H9 (cell line): ENCODE data around the gene PAOX. TPM values are rescaled to one million over a fixed set of nuclear protein-coding genes. Genes with fewer than 3 reads are reported as not detected.

ENCODE experiments used
- DNase-seq: peaks from one replicate; pipeline ENCODE4 v3.0.0-alpha.2; 2017
- H2AFZ ChIP-seq: one replicate; pipeline ENCODE4 v1.6.1; 2013; ENCODE audit warnings: mild to moderate bottlenecking, low read length, control low read depth, moderate library complexity
- H2AK5ac ChIP-seq: 2 replicates; pipeline ENCODE4 v1.6.1; 2013; ENCODE audit warnings: low read length, control low read depth, mixed read lengths; ENCODE audit not compliant: insufficient read length
- H2BK120ac ChIP-seq: one replicate; pipeline ENCODE4 v1.6.1; 2013; ENCODE audit warnings: low read depth, mild to moderate bottlenecking, low read length, control low read depth, inconsistent platforms; ENCODE audit not compliant: poor library complexity, severe bottlenecking
- H2BK12ac ChIP-seq: 2 replicates; pipeline ENCODE4 v1.6.1; 2013; ENCODE audit warnings: low read length, control low read depth, mixed read lengths, low read depth; ENCODE audit not compliant: insufficient read length
- H2BK15ac ChIP-seq: 2 replicates; pipeline ENCODE4 v1.6.1; 2013; ENCODE audit warnings: low read depth, low read length, control low read depth
- H2BK20ac ChIP-seq: one replicate; pipeline ENCODE4 v1.6.1; 2013; ENCODE audit warnings: low read depth, mild to moderate bottlenecking, low read length, control low read depth, inconsistent platforms; ENCODE audit not compliant: poor library complexity, severe bottlenecking
- H2BK5ac ChIP-seq: 2 replicates; pipeline ENCODE4 v1.6.1; 2013; ENCODE audit warnings: low read length, control low read depth, mixed read lengths; ENCODE audit not compliant: insufficient read length
- H3K14ac ChIP-seq: 2 replicates; pipeline ENCODE4 v1.6.1; 2013; ENCODE audit warnings: low read length, control low read depth; ENCODE audit not compliant: insufficient read depth
- H3K18ac ChIP-seq: 2 replicates; pipeline ENCODE4 v1.6.1; 2013; ENCODE audit warnings: low read depth, mild to moderate bottlenecking, mixed read lengths, low read length, control low read depth; ENCODE audit not compliant: insufficient read length
- H3K23ac ChIP-seq: 2 replicates; pipeline ENCODE4 v1.6.1; 2013; ENCODE audit warnings: low read length, control low read depth, mixed read lengths, low read depth; ENCODE audit not compliant: insufficient read length
- H3K23me2 ChIP-seq: 2 replicates; pipeline ENCODE4 v1.6.1; 2013; ENCODE audit warnings: low read depth, mild to moderate bottlenecking, mixed read lengths, low read length, control low read depth; ENCODE audit not compliant: insufficient read length, poor library complexity, severe bottlenecking
- H3K27ac ChIP-seq: 2 replicates; pipeline ENCODE4 v1.5.1; 2013; ENCODE audit warnings: low read length, control low read depth, mixed read lengths, low read depth; ENCODE audit not compliant: insufficient read length
- H3K27me3 ChIP-seq: 2 replicates; pipeline ENCODE4 v1.6.1; 2013; ENCODE audit warnings: low read length, control low read depth, inconsistent platforms; ENCODE audit not compliant: insufficient read depth
- H3K4ac ChIP-seq: 2 replicates; pipeline ENCODE4 v1.6.1; 2013; ENCODE audit warnings: low read depth, mild to moderate bottlenecking, control low read depth, inconsistent platforms, low read length, moderate library complexity
- H3K4me1 ChIP-seq: 2 replicates; pipeline ENCODE4 v1.6.1; 2013; ENCODE audit warnings: low read length, control low read depth, inconsistent platforms; ENCODE audit not compliant: insufficient read depth
- H3K4me2 ChIP-seq: 2 replicates; pipeline ENCODE4 v1.6.1; 2013; ENCODE audit warnings: low read length, control low read depth, mixed read lengths; ENCODE audit not compliant: insufficient read length, insufficient read depth
- H3K56ac ChIP-seq: 2 replicates; pipeline ENCODE4 v1.6.1; 2013; ENCODE audit warnings: low read depth, mild to moderate bottlenecking, mixed read lengths, low read length, control low read depth; ENCODE audit not compliant: insufficient read length
- H3K79me1 ChIP-seq: 2 replicates; pipeline ENCODE4 v1.6.1; 2013; ENCODE audit warnings: low read depth, mild to moderate bottlenecking, moderate library complexity, low read length, control low read depth, inconsistent platforms; ENCODE audit not compliant: insufficient read depth, poor library complexity, severe bottlenecking
- H3K79me2 ChIP-seq: 2 replicates; pipeline ENCODE4 v1.6.1; 2013; ENCODE audit warnings: low read length, control low read depth, inconsistent platforms; ENCODE audit not compliant: insufficient read depth
- H3K9ac ChIP-seq: 2 replicates; pipeline ENCODE4 v1.6.1; 2013; ENCODE audit warnings: low read length, control low read depth, mixed read lengths; ENCODE audit not compliant: insufficient read length; ENCODE audit errors: extremely low read depth
- H3K9me3 ChIP-seq: one replicate; pipeline ENCODE4 v1.6.1; 2013; ENCODE audit warnings: low read depth, low read length, inconsistent platforms; ENCODE audit not compliant: control insufficient read depth
- H3T11ph ChIP-seq: one replicate; pipeline ENCODE4 v1.6.1; 2013; ENCODE audit warnings: mild to moderate bottlenecking, low read length, control low read depth, inconsistent platforms
- H4K20me1 ChIP-seq: one replicate; pipeline ENCODE4 v1.6.1; 2013; ENCODE audit not compliant: control insufficient read depth, insufficient read length, insufficient read depth
- H4K5ac ChIP-seq: 2 replicates; pipeline ENCODE4 v1.6.1; 2013; ENCODE audit warnings: low read depth, mild to moderate bottlenecking, mixed read lengths, low read length, control low read depth; ENCODE audit not compliant: insufficient read length
- H4K8ac ChIP-seq: replicated peaks from 2 replicates; pipeline ENCODE4 v1.6.1; 2013; ENCODE audit warnings: low read length, control low read depth, mixed read lengths, low read depth; ENCODE audit not compliant: insufficient read length
- H4K91ac ChIP-seq: 2 replicates; pipeline ENCODE4 v1.6.1; 2013; ENCODE audit warnings: low read depth, mild to moderate bottlenecking, moderate library complexity, mixed read lengths, low read length, control low read depth; ENCODE audit not compliant: insufficient read length
- H3K27ac Mint-ChIP-seq, 3 experiments: 2 replicates in 2 of 3; 3 replicates in 1 of 3; pipeline ENCODE4 v1.8.0; 2020 to 2021; ENCODE audit warnings: mixed read lengths in 3 of 3, mild to moderate bottlenecking in 1 of 3, moderate library complexity in 1 of 3
- H3K27me3 Mint-ChIP-seq: 2 replicates; pipeline ENCODE4 v1.8.0; 2021; ENCODE audit warnings: low read depth, mild to moderate bottlenecking, moderate library complexity, mixed read lengths
- H3K36me3 Mint-ChIP-seq, 3 experiments: 2 replicates in 2 of 3; 3 replicates in 1 of 3; pipeline ENCODE4 v1.8.0; 2020 to 2021; ENCODE audit warnings: low read depth in 3 of 3, mixed read lengths in 3 of 3; ENCODE audit not compliant: insufficient read depth in 1 of 3
- H3K4me1 Mint-ChIP-seq, 2 experiments: 2 replicates each; pipeline ENCODE4 v1.8.0; 2020; ENCODE audit warnings: mixed read lengths in 2 of 2
- H3K4me3 Mint-ChIP-seq, 2 experiments: 2 replicates in 1 of 2; 3 replicates in 1 of 2; pipeline ENCODE4 v1.8.0; 2020 to 2021; ENCODE audit warnings: mild to moderate bottlenecking in 2 of 2, mixed read lengths in 2 of 2, moderate library complexity in 1 of 2
- H3K9me3 Mint-ChIP-seq, 2 experiments: 2 replicates in 1 of 2; 3 replicates in 1 of 2; pipeline ENCODE4 v1.8.0; 2020; ENCODE audit warnings: mild to moderate bottlenecking in 2 of 2, mixed read lengths in 2 of 2, moderate library complexity in 1 of 2
- WGBS: extraction: QIAGEN DNeasy Blood & Tissue Kit; methylation state at CpG from one replicate; pipeline ENCODE4 v1.1.7; 2013; ENCODE audit warnings: missing lambda C conversion rate, low lambda C conversion rate, mixed read lengths; ENCODE audit not compliant: insufficient read length; ENCODE audit errors: extremely low coverage; 5-methylcytosine and 5-hydroxymethylcytosine counted together
- total RNA-seq: library from RNA; stranded (reverse); gene quantifications from 2 replicates; pipeline ENCODE4 v1.2.1, GENCODE V29; 2021
- TF ChIP-seq, protein P1 (sequence below): fragments of 200-600 bp; sonication (generic); conservative IDR thresholded peaks from 3 replicates; pipeline ENCODE4 v1.8.0; 2021; ENCODE audit warnings: antibody characterized with exemption, mild to moderate bottlenecking

PAOX gene
- total RNA-seq, 1 experiment from 2014 or later = 5.6 TPM

DNA sequence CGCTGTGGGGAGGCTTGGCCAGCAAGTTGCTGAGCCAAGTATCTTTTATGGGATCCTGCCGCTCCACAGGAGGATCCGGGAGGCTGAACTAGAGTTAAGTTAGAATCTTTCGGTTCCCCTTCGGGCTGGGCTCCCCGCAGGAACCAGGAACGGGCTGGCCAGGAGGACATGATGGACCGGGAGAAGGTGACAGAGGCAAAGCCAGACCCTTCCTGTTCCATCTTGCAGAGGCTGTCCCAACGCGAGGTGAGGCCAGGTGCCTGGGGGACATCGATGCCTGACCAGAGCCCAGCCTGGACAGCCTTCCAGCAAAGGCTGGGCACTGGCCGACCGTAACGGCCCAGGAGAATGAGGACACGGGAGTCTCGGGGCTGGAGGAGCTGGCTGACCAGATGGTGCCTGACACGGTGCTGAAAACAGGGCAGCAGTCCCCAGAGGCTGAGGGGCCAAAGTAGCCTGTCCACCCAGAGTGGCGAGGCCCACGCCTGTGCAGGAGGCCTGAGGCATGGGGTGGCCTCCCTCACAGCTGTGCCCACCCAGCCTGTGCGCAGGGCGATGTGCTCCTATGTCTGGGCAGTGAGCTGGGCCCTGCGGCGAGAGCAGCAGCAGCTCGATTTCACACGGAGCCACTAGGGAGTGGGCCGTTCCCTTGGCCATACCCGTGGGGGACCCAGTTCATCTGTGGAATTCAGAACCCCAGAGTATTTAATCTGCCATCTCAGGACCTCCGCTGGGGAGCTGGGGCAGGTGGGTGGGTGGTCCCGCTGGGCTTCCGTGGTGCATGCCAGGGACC lies 1.8 kb upstream of the PAOX start:
- no peak overlapping the region for H3T11ph ChIP-seq
- H4K20me1 ChIP-seq = no peaks in the 10 kb centered on the region
- H3K4me1 Mint-ChIP-seq = peaks cover 0 to 5% of the 10 kb centered on the region in 2 experiments; a peak in 2 of 4 replicates
- peaks cover 0 to 5% (median 1%) of the 10 kb centered on the region in 3 experiments; a peak in 1 of 7 replicates for H3K36me3 Mint-ChIP-seq
- WGBS = no CpG with 5 or more reads among the region's 30 CpGs
- no peak overlapping the region for H3K27ac ChIP-seq
- H3K9me3 ChIP-seq = no peaks in the 10 kb centered on the region
- H4K5ac ChIP-seq = no peak overlapping the region
- no peak overlapping the region for H3K4me2 ChIP-seq
- peaks cover 8% of the 10 kb centered on the region for H3K23me2 ChIP-seq
- peaks cover 0 to 3% of the 10 kb centered on the region in 2 experiments; a peak in 2 of 5 replicates for H3K9me3 Mint-ChIP-seq
- H3K79me2 ChIP-seq = no peaks in the 10 kb centered on the region
- H2BK5ac ChIP-seq = no peak overlapping the region
- no peak overlapping the region for H3K56ac ChIP-seq
- no peak overlapping the region for H3K14ac ChIP-seq
- H3K27ac Mint-ChIP-seq = no peak overlapping the region
- no peak overlapping the region for H3K18ac ChIP-seq
- no peak overlapping the region for H2BK15ac ChIP-seq
- H2BK12ac ChIP-seq = no peak overlapping the region
- peaks cover 58% of the 10 kb centered on the region for H3K27me3 Mint-ChIP-seq
- DNase-seq = no peak
- TF ChIP-seq, protein P1, sequence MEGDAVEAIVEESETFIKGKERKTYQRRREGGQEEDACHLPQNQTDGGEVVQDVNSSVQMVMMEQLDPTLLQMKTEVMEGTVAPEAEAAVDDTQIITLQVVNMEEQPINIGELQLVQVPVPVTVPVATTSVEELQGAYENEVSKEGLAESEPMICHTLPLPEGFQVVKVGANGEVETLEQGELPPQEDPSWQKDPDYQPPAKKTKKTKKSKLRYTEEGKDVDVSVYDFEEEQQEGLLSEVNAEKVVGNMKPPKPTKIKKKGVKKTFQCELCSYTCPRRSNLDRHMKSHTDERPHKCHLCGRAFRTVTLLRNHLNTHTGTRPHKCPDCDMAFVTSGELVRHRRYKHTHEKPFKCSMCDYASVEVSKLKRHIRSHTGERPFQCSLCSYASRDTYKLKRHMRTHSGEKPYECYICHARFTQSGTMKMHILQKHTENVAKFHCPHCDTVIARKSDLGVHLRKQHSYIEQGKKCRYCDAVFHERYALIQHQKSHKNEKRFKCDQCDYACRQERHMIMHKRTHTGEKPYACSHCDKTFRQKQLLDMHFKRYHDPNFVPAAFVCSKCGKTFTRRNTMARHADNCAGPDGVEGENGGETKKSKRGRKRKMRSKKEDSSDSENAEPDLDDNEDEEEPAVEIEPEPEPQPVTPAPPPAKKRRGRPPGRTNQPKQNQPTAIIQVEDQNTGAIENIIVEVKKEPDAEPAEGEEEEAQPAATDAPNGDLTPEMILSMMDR = no peak
- H3K4ac ChIP-seq = no peak overlapping the region
- no peak overlapping the region for H2BK120ac ChIP-seq
- peak overlapping the region in 1 of 2 experiments; percentile 63; a peak in 3 of 5 replicates for H3K4me3 Mint-ChIP-seq
- H3K23ac ChIP-seq = no peak overlapping the region
- no peak overlapping the region for H3K9ac ChIP-seq
- no peak overlapping the region for H2AFZ ChIP-seq
- H3K27me3 ChIP-seq = peaks cover 18% of the 10 kb centered on the region
- H2BK20ac ChIP-seq = no peak overlapping the region
- no peaks in the 10 kb centered on the region for H3K79me1 ChIP-seq
- H4K8ac ChIP-seq = no peak overlapping the region
- H2AK5ac ChIP-seq = no peak overlapping the region
- H3K4me1 ChIP-seq = no peaks in the 10 kb centered on the region
- H4K91ac ChIP-seq = no peak overlapping the region
